Prostate gland (tissue), 2 donors: Measurements from ENCODE around the gene TSHZ2.

ENCODE experiments used
- CTCF ChIP-seq, 4 experiments: fragments of 200-600 bp in 2 of 4; fragments of 450-650 bp in 2 of 4; sonication (generic) in 2 of 4; IDR thresholded peaks; 1 replicate in 3 of 4; 2 replicates in 1 of 4; pipeline ENCODE4 v1.5.1; 2016 to 2019; ENCODE audit warnings: antibody characterized with exemption in 4 of 4, mild to moderate bottlenecking in 2 of 4, moderate library complexity in 2 of 4
- POLR2A ChIP-seq: fragments of 450-650 bp; IDR thresholded peaks from one replicate; pipeline ENCODE4 v1.6.1; 2016; ENCODE audit warnings: antibody characterized with exemption, mild to moderate bottlenecking
- POLR2AphosphoS5 ChIP-seq: sonication (generic); formaldehyde crosslinking; IDR thresholded peaks from one replicate; pipeline ENCODE4 v1.6.1; 2017; ENCODE audit warnings: antibody characterized with exemption

- no peak for TF ChIP-seq CTCF (IDR thresholded peaks at IDR 0.05)
- no peak for TF ChIP-seq POLR2AphosphoS5
- TF ChIP-seq POLR2A: no peak
Measured at GRCh38 chr20:53161073-53161472, 188.9 kb downstream of the TSHZ2 start.
